ENCODE results near the gene WDFY4.

DNA sequence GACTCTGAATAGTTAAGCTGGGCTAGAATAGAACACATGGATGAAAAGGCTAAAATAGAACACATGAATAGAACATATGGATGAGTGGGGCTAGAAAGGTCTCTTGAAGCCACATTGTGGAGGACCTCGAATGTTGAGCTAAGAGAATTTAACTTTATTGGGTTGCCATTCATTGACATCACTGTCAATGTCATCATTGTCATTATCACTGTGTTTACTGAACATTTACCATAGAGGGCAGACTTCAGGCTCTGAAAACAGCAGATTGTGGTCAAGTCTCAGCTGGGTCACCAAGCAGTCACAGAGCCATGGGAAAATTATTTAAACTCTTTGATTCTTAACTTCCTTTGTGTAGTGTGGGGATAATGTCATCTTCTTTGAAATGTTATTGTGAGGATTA lies 80.4 kb downstream of the WDFY4 start:
- TF ChIP-seq, protein P1, sequence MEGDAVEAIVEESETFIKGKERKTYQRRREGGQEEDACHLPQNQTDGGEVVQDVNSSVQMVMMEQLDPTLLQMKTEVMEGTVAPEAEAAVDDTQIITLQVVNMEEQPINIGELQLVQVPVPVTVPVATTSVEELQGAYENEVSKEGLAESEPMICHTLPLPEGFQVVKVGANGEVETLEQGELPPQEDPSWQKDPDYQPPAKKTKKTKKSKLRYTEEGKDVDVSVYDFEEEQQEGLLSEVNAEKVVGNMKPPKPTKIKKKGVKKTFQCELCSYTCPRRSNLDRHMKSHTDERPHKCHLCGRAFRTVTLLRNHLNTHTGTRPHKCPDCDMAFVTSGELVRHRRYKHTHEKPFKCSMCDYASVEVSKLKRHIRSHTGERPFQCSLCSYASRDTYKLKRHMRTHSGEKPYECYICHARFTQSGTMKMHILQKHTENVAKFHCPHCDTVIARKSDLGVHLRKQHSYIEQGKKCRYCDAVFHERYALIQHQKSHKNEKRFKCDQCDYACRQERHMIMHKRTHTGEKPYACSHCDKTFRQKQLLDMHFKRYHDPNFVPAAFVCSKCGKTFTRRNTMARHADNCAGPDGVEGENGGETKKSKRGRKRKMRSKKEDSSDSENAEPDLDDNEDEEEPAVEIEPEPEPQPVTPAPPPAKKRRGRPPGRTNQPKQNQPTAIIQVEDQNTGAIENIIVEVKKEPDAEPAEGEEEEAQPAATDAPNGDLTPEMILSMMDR (conservative IDR thresholded peaks at IDR 0.05): no peak
- no peak for TF ChIP-seq EZH2 (IDR thresholded peaks at IDR 0.05; ENCODE audit: low read depth)

Measured in PC-9 (cell line).